ENCODE data around the gene SPINDOC.

The SPINDOC gene

DNA sequence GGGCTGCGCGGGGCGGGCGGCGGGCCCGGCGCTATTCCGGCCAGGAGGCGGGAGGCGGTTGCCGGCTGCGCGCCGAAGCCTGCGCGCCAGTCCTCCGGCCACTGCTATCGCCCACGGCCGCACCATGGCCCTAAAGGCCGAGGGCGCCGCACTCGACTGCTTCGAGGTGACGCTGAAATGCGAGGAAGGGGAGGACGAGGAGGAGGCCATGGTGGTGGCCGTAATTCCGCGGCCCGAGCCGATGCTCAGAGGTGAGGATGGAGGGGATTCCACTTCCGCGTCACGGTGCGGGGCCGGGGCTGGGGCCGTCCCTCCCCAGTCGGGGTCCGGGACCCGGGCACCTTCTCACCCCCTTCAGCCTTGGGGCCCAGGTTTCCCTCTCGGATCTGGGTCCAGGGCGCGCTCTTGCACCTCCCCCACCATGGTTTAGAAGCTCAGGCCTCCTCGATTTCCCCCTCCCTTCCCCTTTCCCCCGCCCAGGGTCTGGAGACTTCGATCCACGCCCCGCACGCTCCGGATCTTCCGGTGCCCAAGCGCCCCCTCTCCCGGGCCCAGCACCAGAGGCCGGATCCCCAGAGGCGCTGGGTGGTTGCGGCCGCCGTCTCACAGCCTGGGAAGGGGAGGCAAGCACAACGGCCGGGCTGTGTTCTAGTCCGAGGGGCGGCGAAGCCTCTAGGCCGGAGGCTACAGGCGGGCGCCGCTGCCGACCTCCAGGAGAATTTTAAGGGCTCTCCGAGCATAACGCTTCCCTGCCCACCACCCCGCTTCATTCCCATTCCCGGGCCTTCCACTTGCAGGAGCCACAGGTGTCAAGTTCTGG lies 517 bp downstream of the SPINDOC start:
- Histone ChIP-seq H3K4me1 (ENCODE audit: control insufficient read depth, insufficient read depth, low read length) (0 out of 2 replicates have a peak, but pooled peaks cover 1% of the 10 kb centered on the region), H3K4me3 (ENCODE audit: low read length) (peak overlapping the region; percentile 88), H3K9me3 (ENCODE audit: control insufficient read depth, insufficient read depth, low read length) (no peaks in the 10 kb centered on the region), H3K27me3 (ENCODE audit: control insufficient read depth, insufficient read depth, low read length) (peaks cover 1% of the 10 kb centered on the region; the same call in 1 of the 2 replicates), H3K27ac (ENCODE audit: low read length) (no peak overlapping the region), H3K36me3 (ENCODE audit: control insufficient read depth, insufficient read depth, low read length) (peaks cover 21% of the 10 kb centered on the region)
- DNase-seq (ENCODE audit: low read depth, low spot score), result no peak
- WGBS (ENCODE audit: insufficient coverage, insufficient read length), result no CpG with 5 or more reads among the region's 74 CpGs

DNA sequence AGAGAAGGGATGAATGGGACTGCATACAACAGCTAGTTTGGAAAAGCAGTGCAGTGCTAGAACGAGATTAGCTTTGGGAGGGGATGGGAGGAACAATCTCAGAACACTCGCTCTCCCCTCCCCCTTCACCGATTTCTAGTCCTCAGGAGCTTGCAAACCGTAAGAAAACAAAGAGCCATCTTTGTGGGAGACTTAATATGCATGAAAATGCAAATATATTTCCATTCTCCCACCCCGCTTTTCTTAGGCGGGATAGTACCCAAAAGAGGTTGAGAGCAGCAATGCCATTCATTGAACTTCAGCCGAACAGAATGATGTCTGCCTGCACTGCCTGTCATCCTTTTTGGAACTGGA lies 1.1 kb downstream of the SPINDOC start:
- Histone ChIP-seq H3K4me3 (ENCODE audit: low read length) (peak overlapping the region; percentile 88), H3K27ac (ENCODE audit: low read length) (no peak overlapping the region), H3K36me3 (ENCODE audit: control insufficient read depth, insufficient read depth, low read length) (peaks cover 23% of the 10 kb centered on the region), H3K9me3 (ENCODE audit: control insufficient read depth, insufficient read depth, low read length) (no peaks in the 10 kb centered on the region), H3K27me3 (ENCODE audit: control insufficient read depth, insufficient read depth, low read length) (peaks cover 1% of the 10 kb centered on the region; the same call in 1 of the 2 replicates), H3K4me1 (ENCODE audit: control insufficient read depth, insufficient read depth, low read length) (0 out of 2 replicates have a peak, but pooled peaks cover 1% of the 10 kb centered on the region)
- no CpG with 5 or more reads among the region's 7 CpGs for WGBS (ENCODE audit: insufficient coverage, insufficient read length)
- DNase-seq (ENCODE audit: low read depth, low spot score), result no peak

DNA sequence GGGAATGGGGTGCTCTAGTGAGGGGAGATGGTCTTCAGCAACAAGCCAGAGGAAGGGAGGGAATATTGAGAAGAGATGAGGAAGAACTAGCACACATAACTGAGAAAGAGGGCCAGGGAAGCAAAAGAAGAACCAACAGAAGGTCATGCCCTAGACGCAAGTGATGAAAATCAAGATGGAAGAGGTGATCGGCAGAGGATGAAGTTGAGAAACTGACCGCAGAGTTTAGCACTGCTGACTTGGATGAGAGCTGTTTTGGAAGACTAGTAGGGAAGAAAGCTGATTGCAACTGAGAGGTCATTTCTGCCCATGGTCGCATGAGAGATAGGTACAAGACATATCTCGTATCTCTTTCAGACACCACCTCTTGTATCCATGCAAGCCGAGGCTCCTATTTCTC lies 2.9 kb downstream of the SPINDOC start:
- Histone ChIP-seq H3K36me3 (ENCODE audit: control insufficient read depth, insufficient read depth, low read length) (peaks cover 32% of the 10 kb centered on the region), H3K4me3 (ENCODE audit: low read length) (no peak overlapping the region), H3K4me1 (ENCODE audit: control insufficient read depth, insufficient read depth, low read length) (0 out of 2 replicates have a peak, but pooled peaks cover 1% of the 10 kb centered on the region), H3K27me3 (ENCODE audit: control insufficient read depth, insufficient read depth, low read length) (peaks cover 1% of the 10 kb centered on the region; the same call in 1 of the 2 replicates), H3K9me3 (ENCODE audit: control insufficient read depth, insufficient read depth, low read length) (no peaks in the 10 kb centered on the region), H3K27ac (ENCODE audit: low read length) (no peak overlapping the region)
- WGBS (ENCODE audit: insufficient coverage, insufficient read length), result no CpG with 5 or more reads among the region's 6 CpGs
- DNase-seq (ENCODE audit: low read depth, low spot score), result no peak

DNA sequence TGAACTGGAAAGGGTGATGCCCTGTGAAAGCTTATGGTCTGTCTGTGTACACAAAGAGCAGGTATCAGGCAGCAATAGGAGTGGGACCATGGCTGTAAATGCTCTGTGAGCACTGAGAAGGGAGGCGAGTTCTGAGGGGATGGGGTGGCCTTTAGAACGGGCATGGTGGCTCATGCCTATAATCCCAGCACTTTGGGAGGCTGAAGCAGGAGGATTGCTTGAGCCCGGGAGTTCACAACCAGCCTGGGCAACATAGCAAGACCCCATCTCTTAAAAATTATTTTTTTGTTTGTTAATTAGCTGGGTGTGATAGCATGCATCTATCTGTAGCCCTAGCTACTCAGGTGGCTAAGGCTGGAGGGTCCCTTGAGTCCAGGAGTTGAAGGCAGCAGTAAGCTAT lies 3.5 kb downstream of the SPINDOC start:
- no peak for DNase-seq (ENCODE audit: low read depth, low spot score)
- no CpG with 5 or more reads among the region's 3 CpGs for WGBS (ENCODE audit: insufficient coverage, insufficient read length)
- Histone ChIP-seq H3K36me3 (ENCODE audit: control insufficient read depth, insufficient read depth, low read length) (peaks cover 37% of the 10 kb centered on the region), H3K27ac (ENCODE audit: low read length) (no peak overlapping the region), H3K9me3 (ENCODE audit: control insufficient read depth, insufficient read depth, low read length) (no peaks in the 10 kb centered on the region), H3K4me1 (ENCODE audit: control insufficient read depth, insufficient read depth, low read length) (no peaks in the 10 kb centered on the region), H3K4me3 (ENCODE audit: low read length) (no peak overlapping the region), H3K27me3 (ENCODE audit: control insufficient read depth, insufficient read depth, low read length) (peaks cover 1% of the 10 kb centered on the region; the same call in 1 of the 2 replicates)

DNA sequence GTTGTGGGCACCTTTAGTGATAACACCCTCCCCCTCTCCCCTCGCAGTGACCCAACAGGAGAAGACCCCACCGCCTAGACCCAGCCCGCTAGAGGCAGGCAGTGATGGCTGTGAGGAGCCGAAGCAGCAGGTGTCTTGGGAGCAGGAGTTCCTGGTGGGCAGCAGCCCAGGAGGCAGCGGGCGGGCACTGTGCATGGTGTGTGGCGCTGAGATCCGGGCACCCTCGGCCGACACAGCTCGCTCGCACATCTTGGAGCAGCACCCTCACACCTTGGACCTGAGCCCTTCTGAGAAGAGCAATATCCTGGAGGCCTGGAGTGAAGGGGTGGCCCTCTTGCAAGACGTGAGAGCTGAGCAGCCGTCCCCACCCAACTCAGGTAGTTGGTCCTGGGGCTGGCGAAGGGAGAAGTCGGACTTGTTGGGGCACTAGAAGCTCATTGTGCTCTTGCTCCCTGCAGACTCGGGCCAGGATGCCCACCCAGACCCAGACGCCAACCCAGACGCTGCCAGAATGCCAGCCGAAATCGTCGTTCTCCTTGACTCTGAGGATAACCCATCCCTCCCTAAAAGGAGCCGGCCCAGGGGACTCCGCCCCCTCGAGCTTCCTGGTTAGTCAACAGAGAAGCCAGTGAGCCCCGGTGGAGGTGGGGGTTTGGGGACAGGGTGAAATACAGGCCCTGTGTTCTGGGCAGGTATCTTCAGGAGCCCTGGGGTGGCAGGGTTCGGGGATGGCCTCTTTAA lies 4.7 kb downstream of the SPINDOC start:
- DNase-seq (ENCODE audit: low read depth, low spot score), result no peak
- no peak overlapping the region for H3K4me3 ChIP-seq (ENCODE audit: low read length)
- H3K9me3 ChIP-seq (ENCODE audit: control insufficient read depth, insufficient read depth, low read length), result no peaks in the 10 kb centered on the region
- H3K27me3 ChIP-seq (ENCODE audit: control insufficient read depth, insufficient read depth, low read length), result no peaks in the 10 kb centered on the region
- no CpG with 5 or more reads among the region's 27 CpGs for WGBS (ENCODE audit: insufficient coverage, insufficient read length)
- peaks cover 44% of the 10 kb centered on the region for H3K36me3 ChIP-seq (ENCODE audit: control insufficient read depth, insufficient read depth, low read length)
- no peak overlapping the region for H3K27ac ChIP-seq (ENCODE audit: low read length)
- H3K4me1 ChIP-seq (ENCODE audit: control insufficient read depth, insufficient read depth, low read length), result no peaks in the 10 kb centered on the region

DNA sequence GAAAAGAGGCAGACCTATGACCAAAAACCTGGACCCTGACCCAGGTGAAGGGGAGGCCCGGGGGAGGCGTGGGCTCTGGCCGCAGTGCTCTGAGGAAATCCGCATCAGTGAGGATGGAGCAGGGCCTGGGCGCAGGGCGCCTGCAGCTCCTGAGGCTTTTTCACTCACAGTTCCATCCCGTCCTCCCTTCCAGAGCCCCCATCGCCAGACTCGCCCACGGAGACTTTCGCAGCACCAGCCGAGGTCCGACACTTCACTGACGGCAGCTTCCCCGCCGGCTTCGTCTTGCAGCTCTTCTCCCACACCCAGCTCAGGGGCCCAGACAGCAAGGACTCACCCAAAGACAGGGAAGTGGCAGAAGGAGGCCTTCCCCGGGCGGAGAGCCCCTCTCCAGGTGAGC lies 5.4 kb downstream of the SPINDOC start:
- no CpG with 5 or more reads among the region's 19 CpGs for WGBS (ENCODE audit: insufficient coverage, insufficient read length)
- DNase-seq (ENCODE audit: low read depth, low spot score), result no peak
- no peaks in the 10 kb centered on the region for H3K27me3 ChIP-seq (ENCODE audit: control insufficient read depth, insufficient read depth, low read length)
- H3K4me1 ChIP-seq (ENCODE audit: control insufficient read depth, insufficient read depth, low read length), result no peaks in the 10 kb centered on the region
- no peak overlapping the region for H3K27ac ChIP-seq (ENCODE audit: low read length)
- H3K36me3 ChIP-seq (ENCODE audit: control insufficient read depth, insufficient read depth, low read length), result peaks cover 48% of the 10 kb centered on the region
- no peak overlapping the region for H3K4me3 ChIP-seq (ENCODE audit: low read length)
- no peaks in the 10 kb centered on the region for H3K9me3 ChIP-seq (ENCODE audit: control insufficient read depth, insufficient read depth, low read length)

DNA sequence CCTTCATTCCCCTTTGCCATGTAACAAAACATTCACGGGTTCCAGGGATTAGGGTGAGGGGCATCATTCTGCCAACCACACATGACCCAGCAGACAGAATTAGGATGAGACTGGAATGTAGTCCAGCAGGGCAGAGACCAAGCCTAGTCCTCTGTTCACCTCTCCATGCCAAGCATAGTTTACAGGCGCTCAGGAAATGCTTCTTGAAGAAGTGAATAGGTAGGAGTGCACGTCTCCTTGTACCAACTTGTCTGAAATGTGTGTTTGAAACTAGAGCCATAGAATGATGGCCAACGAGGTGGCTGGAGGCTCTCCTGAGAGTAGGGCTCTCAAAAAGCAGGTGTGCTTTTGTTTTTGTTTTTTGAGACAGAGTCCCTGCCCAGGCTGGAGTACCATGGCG lies 8.2 kb downstream of the SPINDOC start:
- no peak overlapping the region for H3K4me3 ChIP-seq (ENCODE audit: low read length)
- DNase-seq (ENCODE audit: low read depth, low spot score), result no peak
- WGBS (ENCODE audit: insufficient coverage, insufficient read length), result no CpG with 5 or more reads among the region's 5 CpGs
- H3K4me1 ChIP-seq (ENCODE audit: control insufficient read depth, insufficient read depth, low read length), result no peaks in the 10 kb centered on the region
- no peaks in the 10 kb centered on the region for H3K9me3 ChIP-seq (ENCODE audit: control insufficient read depth, insufficient read depth, low read length)
- peaks cover 55% of the 10 kb centered on the region for H3K36me3 ChIP-seq (ENCODE audit: control insufficient read depth, insufficient read depth, low read length)
- H3K27ac ChIP-seq (ENCODE audit: low read length), result no peak overlapping the region
- no peaks in the 10 kb centered on the region for H3K27me3 ChIP-seq (ENCODE audit: control insufficient read depth, insufficient read depth, low read length)

DNA sequence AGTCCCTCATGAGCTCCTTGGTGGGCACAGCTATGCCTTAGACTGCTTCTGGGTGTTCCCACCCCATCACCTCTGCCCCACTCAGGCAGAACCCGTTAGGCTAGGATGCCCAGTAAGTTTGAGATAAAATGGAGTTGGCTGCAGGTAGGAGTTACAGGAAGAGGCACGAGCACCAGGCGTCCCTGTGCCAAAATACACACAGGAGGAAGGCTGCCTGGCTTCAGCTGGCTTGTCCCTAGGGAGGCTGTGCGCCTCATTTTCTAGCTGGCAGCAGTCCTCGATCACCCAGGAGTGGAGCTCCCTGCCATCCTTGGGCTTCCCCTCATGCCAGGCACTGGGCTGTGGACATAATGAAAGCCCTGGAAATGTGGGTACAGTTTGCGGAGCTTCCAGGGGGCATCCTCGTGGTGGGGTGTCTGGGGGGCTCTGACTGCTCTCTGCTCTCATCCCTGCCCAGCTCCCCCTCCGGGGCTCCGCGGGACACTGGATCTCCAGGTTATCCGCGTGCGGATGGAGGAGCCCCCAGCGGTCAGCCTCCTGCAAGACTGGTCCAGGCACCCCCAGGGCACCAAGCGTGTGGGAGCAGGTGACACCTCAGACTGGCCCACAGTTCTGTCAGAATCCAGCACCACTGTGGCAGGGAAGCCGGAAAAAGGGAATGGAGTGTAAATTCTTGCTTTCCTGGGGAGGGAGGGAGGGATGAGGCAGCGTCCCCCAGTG lies 13.4 kb downstream of the SPINDOC start:
- no peak for DNase-seq (ENCODE audit: low read depth, low spot score)
- WGBS (ENCODE audit: insufficient coverage, insufficient read length), result no CpG with 5 or more reads among the region's 17 CpGs
- peaks cover 23% of the 10 kb centered on the region for H3K36me3 ChIP-seq (ENCODE audit: control insufficient read depth, insufficient read depth, low read length)

DNA sequence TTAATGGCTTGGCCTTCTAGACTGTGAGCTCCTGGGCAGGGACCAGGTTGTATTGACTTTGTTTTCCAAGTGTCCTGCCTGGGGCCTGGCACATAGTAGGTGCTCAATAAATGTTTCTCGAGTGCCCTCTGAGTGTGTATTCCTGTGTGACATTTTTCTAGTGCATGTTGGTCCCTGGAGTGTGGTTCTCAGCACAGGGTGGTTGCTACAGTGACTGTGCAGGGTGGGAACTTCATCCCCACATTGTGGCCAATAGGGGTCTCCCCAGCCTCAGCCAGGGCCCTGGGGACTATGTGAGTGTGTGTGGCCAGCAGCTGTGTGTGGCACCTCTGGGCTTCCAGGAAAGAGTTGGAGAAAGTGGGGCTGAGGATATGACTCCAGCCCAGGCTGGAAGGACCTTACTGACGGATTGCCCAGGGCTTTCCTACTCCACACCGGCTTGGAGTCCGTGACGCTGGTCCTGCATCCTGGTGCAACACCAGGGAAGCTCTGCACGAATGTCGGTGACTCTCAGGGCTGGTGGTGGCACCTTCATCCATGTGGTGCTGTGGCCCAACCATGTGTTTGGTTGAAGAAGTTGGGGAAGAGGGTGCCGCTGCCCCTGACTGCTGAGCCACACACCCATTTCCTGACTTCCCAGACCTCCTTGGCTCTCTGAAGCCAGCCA lies 16.7 kb downstream of the SPINDOC start:
- DNase-seq (ENCODE audit: low read depth, low spot score), result no peak
- Histone ChIP-seq H3K4me3 (ENCODE audit: low read length) (no peak overlapping the region), H3K27ac (ENCODE audit: low read length) (no peak overlapping the region), H3K9me3 (ENCODE audit: control insufficient read depth, insufficient read depth, low read length) (no peaks in the 10 kb centered on the region), H3K36me3 (ENCODE audit: control insufficient read depth, insufficient read depth, low read length) (peaks cover 2% of the 10 kb centered on the region), H3K27me3 (ENCODE audit: control insufficient read depth, insufficient read depth, low read length) (no peaks in the 10 kb centered on the region), H3K4me1 (ENCODE audit: control insufficient read depth, insufficient read depth, low read length) (peaks cover 6% of the 10 kb centered on the region)
- no CpG with 5 or more reads among the region's 8 CpGs for WGBS (ENCODE audit: insufficient coverage, insufficient read length)

More for the DNA sequence above, 13.4 kb downstream of the SPINDOC start:
- Histone ChIP-seq H3K4me3 (ENCODE audit: low read length) (no peak overlapping the region), H3K4me1 (ENCODE audit: control insufficient read depth, insufficient read depth, low read length) (peaks cover 3% of the 10 kb centered on the region), H3K27ac (ENCODE audit: low read length) (no peak overlapping the region), H3K27me3 (ENCODE audit: control insufficient read depth, insufficient read depth, low read length) (no peaks in the 10 kb centered on the region), H3K9me3 (ENCODE audit: control insufficient read depth, insufficient read depth, low read length) (no peaks in the 10 kb centered on the region)

DNA sequence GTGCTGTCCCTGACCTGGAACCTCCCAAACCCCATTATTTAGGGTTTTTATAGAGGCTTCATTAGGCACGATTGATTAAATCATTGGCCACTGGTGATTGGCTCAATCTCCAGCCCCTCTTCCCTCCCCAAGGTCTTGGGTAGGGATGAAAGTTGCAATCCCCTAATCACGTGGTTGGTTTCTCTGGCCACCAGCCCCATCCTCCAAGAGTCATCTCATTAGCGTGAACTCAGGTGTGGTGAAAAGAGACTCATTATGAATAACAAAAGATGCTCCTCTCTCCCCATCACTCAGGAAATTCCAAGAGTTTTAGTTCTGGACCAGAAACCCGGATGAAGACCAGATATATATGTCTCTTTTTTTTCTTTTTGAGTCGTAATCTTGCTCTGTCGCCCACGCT lies 18.1 kb downstream of the SPINDOC start:
- Histone ChIP-seq H3K4me1 (ENCODE audit: control insufficient read depth, insufficient read depth, low read length) (peaks cover 6% of the 10 kb centered on the region), H3K27me3 (ENCODE audit: control insufficient read depth, insufficient read depth, low read length) (no peaks in the 10 kb centered on the region), H3K36me3 (ENCODE audit: control insufficient read depth, insufficient read depth, low read length) (no peaks in the 10 kb centered on the region), H3K27ac (ENCODE audit: low read length) (no peak overlapping the region), H3K9me3 (ENCODE audit: control insufficient read depth, insufficient read depth, low read length) (no peaks in the 10 kb centered on the region), H3K4me3 (ENCODE audit: low read length) (no peak overlapping the region)
- no peak for DNase-seq (ENCODE audit: low read depth, low spot score)
- WGBS (ENCODE audit: insufficient coverage, insufficient read length), result no CpG with 5 or more reads among the region's 7 CpGs
